Stimulated activated CD4-positive, alpha-beta T cell treated with anti-CD3 and anti-CD28 coated beads, Interleukin-15, amount 100 ng/mL, for 24 hours (primary cell): Measurements from ENCODE around the gene MYL4.
A peak's percentile ranks its signal among the peaks of the same experiment; 100 is the strongest.
"Not testable (repeated sequence)": the region's sequence is repeated elsewhere in the genome, so short reads cannot be mapped to it uniquely, and the experiment has no call there.

Experiments
- DNase-seq: peaks from one replicate; pipeline ENCODE4 v3.0.0-alpha.2; 2020

Gene MYL4

GRCh38 chr17:47222047-47222446, 12.9 kb downstream of the MYL4 start:
- DNase-seq, result no peak

GRCh38 chr17:47223007-47223406, 13.9 kb downstream of the MYL4 start:
- no peak for DNase-seq

GRCh38 chr17:47223460-47223859, 14.3 kb downstream of the MYL4 start:
- DNase-seq, result no peak

GRCh38 chr17:47224077-47224476, 14.9 kb downstream of the MYL4 start:
- not testable (repeated sequence) for DNase-seq

- no peak for DNase-seq
Observed at GRCh38 chr17:47224966-47225365, 15.8 kb downstream of the MYL4 start.

- no peak for DNase-seq
Observed at GRCh38 chr17:47225436-47225858, 16.3 kb downstream of the MYL4 start.

- no peak for DNase-seq
Observed at GRCh38 chr17:47225911-47226688, 17.0 kb downstream of the MYL4 start.

- DNase-seq, result no peak
Observed at GRCh38 chr17:47227862-47228261, 18.7 kb downstream of the MYL4 start.

GRCh38 chr17:47229535-47230443, 20.6 kb downstream of the MYL4 start:
- peak; percentile 88 for DNase-seq

GRCh38 chr17:47230864-47231263, 21.7 kb downstream of the MYL4 start:
- DNase-seq, result no peak

GRCh38 chr17:47231334-47231733, 22.2 kb downstream of the MYL4 start:
- no peak for DNase-seq

- DNase-seq, result no peak
Observed at GRCh38 chr17:47231866-47232265, 22.7 kb downstream of the MYL4 start.

GRCh38 chr17:47232465-47232864, 23.3 kb downstream of the MYL4 start:
- DNase-seq, result no peak

GRCh38 chr17:47235506-47235905, 26.4 kb downstream of the MYL4 start:
- no peak for DNase-seq

GRCh38 chr17:47235923-47236322, 26.8 kb downstream of the MYL4 start:
- DNase-seq, result no peak

GRCh38 chr17:47237841-47238240, 28.7 kb downstream of the MYL4 start:
- DNase-seq, result no peak

- DNase-seq, result no peak
Observed at GRCh38 chr17:47238321-47239010, 29.3 kb downstream of the MYL4 start.

GRCh38 chr17:47239619-47239966, 30.4 kb downstream of the MYL4 start:
- DNase-seq, result no peak

- no peak for DNase-seq
Observed at GRCh38 chr17:47239967-47240651, 31.0 kb downstream of the MYL4 start.

GRCh38 chr17:47240806-47241205, 31.7 kb downstream of the MYL4 start:
- DNase-seq, result no peak

GRCh38 chr17:47242648-47243047, 33.5 kb downstream of the MYL4 start:
- DNase-seq, result no peak

GRCh38 chr17:47243737-47244598, 34.8 kb downstream of the MYL4 start:
- no peak for DNase-seq
